Iris pigment epithelial cell (primary cell): ENCODE measurements around the gene CAT.

Experiments
- DNase-seq: peaks from one replicate; pipeline ENCODE4 v3.0.0-alpha.2; 2011; ENCODE audit warnings: low read depth

CAT gene

DNA sequence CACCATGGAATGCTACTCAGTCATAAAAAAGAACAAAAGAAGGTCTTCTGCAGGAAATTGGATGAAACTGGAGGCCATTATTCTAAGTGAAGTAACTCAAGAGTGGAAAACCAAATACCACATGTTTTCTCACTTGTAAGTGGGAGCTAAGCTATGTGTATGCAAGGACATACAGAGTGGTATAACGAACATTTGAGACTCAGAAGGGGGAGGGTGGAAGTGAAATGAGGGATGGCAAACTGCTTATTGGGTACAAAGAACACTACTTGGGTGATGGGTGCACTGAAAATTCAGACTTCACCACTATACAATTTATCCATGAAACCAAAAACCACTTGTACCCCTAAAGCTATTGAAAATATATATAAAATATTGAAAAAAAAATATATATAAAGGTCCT lies 13.4 kb upstream of the CAT start:
- no peak for DNase-seq

DNA sequence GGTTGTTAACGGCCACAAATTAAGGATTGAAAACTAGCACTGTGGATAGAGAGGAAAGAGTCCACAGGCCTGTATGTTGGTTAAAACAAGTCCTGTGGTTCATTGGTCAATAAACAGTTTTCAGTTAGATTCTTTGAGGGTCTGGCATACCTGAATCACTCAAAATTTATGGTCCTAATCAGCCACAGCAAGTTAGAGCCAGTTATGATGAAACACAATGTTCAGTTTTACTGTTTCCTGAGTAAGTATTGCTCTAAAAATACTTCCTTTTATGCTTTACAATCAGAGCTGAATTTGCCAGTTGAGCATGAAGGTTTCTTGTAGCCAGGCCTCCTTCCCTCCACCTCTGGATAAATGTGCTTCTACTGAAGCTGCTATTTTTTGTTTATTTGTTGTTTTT lies 12.9 kb upstream of the CAT start:
- DNase-seq: peak; percentile 17

DNA sequence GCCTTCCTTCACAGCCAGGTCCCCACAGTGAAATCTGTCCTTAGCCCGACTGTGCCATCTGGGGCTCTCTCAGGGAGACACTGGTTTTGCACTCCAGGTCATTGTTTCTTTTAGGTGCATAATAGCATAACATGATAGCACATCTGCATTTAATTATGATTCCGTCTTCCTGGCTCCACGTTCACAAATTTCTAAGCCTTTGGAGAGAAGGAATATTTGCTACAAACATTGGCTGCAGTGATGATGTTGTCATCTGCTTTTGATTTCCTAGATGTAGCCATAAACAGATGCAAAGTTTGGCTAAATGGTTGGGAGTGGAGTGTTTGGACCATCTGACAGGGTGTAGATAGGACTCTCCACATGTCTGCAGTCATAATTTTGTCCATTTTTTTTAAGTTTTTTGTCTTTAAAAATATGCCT lies 12.0 kb upstream of the CAT start:
- DNase-seq: no peak

DNA sequence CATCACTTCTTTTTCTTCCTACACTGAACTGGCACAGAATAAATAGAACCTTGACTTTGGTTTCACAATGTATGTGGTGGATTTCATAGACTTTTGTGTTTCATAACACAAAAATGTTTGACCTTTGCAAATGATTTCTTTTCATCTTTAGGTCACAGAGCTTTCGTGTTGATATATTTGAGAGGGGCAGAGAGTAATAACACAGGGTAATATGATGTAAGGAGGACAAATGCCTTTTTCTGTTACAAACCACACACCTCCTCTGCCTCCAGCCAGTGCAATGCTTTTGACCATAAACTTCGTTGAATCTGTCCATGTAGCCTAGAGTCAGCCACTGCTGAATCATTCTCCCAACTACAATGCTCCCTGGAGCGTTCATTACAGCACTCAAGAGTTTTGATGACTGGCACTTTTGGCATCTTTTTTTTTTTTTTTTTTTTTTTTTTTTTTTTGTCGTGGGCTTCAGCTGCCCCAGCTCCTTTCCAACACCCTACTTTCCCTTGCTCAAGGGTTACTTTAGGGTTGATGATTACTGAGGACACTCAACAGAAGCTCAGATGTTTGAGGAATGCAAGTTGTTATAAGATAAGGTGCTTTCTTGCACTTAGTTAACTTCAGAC lies 11.4 kb upstream of the CAT start:
- peak; percentile 92 for DNase-seq

DNA sequence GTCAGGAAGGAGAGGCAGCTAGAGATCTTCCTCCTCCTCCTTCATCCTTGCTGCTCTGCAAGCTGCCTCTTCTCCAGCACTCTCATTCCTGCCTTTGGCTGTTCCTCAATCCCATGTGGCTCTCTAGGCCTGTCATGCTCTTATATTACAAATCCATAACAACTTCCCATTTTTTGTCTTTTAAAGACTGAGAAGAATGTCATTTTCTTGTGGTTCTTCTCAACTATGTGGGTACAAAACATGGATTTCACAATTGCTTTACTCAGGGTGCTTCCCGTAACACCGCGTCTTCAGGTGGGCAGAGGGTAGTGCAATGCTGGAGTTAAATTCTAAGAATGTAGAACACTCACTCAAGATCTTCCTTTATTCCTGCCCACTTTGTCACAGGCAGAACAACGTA lies 6.8 kb upstream of the CAT start:
- DNase-seq: no peak

DNA sequence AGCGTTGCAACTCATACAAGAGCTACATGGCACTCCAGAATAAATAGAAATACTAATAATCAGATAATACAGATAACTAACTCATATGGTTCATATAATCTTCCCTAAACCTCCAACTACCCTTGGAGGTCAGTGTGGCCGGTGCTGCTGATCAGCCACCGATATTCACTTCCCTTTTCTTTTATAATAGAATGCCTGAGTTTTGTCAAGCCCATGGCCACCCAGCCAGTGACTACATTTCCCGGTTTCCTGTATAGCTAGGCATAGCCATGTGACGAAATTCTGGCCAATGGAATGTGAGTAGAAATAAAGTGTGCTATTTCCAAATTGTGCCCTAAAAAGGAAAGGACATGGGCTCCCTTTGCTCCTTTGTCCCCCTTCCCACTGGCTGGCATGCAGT lies 5.9 kb upstream of the CAT start:
- DNase-seq: no peak

DNA sequence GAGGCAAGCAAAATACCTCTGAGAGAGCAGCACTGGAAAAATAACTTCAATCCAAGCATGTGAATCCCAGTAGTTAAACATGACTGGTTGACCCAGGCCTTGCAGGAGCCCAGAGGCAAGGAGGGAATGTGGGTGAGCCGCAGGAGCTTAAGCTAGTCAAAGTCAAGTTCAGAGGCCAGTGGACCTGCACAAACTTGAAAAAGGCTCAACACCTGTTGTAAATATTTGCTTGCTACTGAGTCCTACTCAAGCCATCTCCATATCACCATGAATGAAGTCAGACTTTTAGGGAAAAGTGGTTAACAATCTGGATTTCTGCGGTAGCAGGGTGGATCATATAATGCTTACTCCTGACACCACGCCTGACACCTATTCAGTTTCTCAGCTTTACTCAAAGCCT lies 4.8 kb upstream of the CAT start:
- no peak for DNase-seq

DNA sequence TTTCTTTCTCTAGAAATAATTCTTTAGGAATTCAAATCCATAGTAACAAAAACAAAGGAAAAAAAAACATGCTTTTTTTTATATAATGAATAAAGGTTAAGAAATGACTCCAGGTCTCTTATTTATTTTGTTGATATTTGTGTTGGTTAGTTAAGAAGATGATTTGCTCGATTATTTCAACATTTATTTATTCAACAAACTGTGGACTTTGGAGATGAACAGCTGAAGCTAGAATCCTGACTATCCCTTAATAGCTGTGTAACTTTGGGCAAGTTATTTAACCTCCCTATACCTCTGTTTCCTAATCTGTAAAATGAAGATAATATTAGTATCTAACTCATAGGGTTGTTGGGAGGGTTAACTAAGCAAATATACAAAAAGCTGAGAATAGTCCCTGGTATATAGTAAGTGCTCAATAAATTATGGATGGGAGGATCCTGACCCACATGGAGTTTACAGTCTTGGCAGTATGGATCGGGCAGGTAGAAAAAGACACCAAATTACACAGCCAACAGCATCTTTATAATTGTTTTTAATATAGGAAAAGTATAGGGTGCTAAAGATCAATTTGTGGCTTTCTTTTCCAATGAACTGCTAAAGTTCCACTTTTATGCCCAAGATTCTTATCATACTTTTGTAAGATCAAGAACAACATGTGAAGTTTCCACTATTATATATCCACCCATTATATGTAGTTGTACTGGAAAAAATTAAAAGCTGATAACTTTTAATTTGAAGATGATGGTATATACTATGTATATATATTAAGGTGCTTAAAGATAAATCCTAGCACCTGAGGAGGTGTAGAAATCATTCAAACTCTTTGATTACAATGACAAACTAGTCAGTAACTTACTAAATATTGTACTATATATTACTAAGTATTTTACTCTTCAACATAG lies 1.3 kb upstream of the CAT start:
- no peak for DNase-seq

DNA sequence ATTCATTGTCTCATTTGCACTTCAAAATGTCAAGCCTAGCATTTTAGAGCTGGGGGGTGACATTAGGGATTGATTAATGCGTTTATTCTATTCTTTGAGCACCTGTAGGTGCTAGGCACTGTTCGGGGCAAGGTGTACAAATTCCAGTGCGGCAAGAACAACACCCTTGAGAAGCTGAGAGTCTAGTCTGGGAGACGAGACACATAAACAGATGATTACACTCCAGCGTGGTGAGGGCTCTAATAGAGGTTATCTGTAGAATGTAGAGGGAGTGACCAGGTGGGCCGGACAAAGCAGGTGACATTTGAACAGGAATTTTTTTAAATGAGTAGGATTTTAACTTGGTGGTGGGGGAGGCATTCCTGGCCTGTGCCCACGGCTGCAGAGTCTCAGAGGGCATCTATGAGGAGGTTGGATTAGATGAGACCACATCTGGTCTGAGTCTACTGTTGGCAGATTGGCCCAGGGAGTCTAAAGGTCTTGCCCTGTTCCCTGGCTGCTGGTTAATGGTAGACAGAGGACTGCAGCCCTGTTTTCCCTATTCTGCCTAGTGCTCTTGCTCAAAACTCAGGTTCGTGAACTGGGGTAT lies 970 bp downstream of the CAT start:
- DNase-seq: peak; percentile 7

DNA sequence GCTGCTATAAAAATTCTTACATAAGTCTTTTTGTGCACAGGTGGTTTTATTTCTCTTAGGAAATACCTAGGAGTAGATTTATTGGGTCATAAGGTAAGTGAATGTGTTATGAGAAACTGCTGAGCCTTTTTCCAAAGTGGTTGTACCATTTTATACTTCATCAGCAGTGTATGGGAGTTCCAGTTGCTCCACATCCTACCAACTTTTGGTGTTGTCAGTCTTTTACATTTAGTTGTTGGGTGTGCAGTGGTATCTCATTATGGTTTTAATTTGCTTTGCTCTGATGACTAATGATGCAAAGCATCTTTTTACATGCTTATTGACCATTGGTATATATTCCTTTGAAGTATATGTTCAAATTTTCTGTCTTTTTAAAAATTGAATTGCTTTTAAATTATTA lies 3.1 kb downstream of the CAT start:
- DNase-seq: no peak

DNA sequence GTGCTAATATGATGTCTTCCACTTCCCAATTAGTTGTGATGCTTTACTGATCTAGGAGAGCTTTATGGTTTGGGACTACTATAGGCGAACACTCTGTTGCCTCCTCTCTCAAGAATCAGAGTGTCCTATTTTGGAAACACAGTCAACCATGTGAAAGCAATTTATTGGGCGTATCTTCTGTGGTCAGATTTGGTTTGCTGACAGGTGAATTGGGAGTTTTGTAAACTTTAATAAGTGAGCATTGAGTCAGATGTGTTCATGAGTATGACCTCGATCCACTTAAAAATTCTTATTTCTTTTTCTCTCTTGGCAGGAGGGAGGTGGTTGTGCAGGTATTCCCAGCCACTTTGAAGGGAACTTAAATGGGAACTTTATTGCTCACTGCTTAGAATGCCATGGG lies 4.4 kb downstream of the CAT start:
- no peak for DNase-seq

DNA sequence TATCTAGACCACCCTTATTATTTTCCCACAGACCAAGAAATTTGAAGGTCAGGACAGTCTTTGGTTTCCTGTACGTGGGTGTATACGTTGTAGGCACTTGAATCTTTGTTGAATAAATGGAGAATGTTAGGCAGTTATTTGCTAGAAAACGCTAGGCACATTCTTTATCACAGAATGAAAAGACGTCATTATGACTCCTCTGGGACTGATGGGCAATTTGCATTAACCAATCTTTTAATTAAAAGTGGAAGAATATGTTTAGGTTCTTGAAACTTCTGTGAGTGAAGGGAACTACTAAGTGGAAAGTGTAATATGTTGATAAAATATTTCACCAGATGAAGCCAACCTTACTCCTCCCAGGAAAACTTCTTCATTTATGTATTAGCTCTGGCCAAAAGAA lies 5.7 kb downstream of the CAT start:
- DNase-seq: no peak

DNA sequence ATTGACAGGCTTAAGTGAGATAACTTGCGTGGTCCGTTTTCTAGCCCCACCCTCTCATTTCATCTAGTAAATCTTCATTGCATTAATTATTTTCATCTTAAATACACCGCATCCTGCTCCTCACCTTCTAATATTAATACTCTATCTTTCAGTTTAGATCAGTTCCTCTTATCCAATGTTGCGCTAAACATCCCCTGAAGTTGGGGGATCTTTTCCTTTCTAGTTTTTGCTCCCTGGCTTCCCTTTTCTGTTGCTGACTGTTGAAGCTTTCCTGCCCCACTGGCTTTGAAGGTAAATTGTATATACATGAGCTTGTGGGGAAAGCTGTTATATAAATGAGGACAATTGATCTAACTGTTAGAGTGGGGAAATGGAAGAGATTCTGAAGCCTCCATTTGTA lies 7.2 kb downstream of the CAT start:
- no peak for DNase-seq

DNA sequence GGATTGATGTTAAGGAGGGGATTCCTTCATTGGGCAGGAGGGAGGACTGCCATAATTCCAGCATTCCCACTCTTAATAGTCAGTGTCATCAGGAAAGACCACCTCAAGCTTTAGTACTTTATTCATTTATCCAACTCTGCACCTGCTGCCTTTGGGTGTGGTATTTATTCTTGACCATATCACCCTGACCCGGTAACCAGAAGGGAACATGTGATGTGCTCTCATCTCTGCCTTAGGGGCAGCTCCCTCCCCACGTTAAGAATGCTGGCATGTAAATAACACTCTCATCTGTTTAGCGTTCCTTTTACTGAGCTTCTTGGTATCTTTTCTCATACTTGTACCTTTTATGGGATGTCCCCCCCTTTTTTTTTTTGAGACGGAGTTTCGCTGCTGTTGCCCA lies 7.7 kb downstream of the CAT start:
- no peak for DNase-seq

DNA sequence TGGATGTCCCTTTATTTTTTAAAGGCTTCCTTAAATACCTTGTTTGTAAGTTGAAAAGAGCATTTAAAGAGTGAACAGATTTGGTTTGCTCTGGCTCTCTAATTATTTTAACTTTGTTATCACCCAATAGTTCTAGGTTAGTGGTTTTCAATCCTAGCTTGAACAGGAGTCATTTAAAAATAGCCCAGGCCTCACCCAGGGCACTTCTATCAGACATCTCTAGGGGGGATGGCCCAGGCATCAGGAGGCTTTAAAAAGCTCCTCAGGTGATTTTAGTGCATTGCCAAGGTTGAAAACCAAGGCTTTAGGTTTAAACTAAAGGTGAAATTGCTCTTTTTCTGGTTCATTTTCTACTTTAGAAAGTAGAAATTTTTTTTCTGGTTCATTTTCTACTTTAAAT lies 8.3 kb downstream of the CAT start:
- no peak for DNase-seq

DNA sequence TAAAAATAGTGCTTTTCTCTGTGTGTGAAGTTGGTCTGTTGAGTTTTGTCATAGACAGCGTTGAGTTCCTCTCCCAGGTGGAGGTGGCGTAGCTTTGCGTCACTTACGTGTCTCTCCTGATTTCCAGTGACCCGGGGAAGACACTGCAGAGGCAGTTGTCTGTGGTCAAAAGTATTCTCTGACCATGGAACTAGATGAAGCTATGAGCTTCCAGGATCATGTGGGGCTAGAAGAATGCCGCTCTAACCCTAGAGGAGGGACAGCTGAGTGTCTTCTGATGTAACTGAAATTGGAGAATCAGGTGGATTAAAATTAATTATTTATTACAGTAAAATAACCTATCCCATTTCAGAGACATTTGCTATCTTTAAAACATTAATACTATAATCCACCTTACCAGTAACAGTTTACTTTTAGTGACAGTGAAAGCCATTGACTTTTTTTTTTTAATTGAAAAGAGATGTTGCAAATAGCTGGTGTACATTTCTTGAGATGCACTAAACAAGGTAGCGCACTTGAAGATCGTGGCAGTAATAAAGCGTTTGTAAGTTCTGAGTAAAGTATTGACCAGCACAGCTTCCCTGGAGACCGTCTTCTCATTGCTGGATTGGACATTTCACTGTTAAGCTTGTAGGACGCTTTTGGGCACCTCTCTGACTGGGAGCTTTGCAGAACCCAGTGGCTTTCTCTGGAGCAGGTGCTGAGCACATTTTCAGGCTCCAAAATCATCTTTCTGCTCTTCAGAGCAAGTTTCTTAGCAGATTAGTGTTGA lies 9.7 kb downstream of the CAT start:
- DNase-seq: no peak

DNA sequence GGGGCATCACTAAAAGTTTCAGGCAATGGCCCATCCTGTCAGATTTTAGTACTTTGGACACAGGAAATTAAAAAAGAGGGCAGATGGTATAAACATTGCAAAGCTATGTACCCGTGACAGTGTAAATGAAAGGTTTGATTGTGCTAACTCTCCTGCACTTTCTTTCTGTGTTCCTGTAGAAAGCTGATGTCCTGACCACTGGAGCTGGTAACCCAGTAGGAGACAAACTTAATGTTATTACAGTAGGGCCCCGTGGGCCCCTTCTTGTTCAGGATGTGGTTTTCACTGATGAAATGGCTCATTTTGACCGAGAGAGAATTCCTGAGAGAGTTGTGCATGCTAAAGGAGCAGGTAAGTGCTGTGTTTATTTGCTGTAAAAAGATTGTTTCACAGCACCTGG lies 10.3 kb downstream of the CAT start:
- DNase-seq: peak; percentile 31

DNA sequence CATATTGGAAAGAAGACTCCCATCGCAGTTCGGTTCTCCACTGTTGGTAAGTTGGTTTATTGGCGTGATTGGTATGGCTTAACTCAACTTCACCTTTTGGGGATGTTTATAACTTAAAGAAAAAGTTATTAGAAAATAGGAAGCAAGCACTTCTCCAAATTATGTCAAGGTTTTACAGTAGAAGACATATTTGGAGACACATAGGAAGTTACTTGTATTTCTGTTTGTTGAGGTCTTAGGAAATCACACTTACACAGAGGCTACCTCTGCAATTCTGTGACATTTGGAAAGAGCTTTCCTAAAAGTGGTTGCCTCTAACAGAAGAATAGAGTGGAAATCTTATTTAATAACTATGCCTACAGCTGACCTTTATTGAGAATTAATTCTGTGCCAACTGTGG lies 12.3 kb downstream of the CAT start:
- no peak for DNase-seq

DNA sequence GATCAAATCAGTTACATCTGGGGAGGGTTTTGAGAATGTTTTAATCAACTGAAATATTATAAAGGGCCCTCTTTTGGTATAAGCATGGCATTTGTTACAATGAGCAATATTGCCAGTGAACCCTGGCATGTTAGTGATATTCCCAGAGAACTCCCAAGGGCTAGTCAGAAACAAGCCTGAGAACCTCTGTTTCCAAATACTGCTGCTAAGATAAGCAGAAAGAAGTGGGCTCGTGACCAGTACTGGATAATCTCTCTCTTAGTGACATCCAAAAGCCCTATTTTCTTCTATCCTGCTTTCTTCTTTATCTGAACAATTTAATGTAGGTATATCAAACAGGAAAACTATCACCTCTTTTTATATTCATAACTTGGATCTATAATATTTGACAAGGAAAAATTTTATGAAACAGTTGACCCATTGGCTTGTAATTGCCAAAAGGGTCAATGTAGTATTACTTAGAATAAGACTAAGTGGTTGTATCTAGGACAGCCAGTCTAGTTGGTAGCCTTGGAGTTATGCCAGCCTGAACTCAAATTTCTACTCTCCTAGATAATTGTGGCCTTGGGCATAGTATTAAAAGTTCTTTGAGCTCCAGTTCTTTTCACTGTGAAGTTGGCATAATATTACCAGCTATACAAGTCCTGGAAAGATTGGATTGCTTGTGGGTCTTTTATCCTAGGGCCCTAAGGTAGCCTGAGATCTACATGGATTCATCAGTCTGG lies 15.7 kb downstream of the CAT start:
- DNase-seq: no peak

DNA sequence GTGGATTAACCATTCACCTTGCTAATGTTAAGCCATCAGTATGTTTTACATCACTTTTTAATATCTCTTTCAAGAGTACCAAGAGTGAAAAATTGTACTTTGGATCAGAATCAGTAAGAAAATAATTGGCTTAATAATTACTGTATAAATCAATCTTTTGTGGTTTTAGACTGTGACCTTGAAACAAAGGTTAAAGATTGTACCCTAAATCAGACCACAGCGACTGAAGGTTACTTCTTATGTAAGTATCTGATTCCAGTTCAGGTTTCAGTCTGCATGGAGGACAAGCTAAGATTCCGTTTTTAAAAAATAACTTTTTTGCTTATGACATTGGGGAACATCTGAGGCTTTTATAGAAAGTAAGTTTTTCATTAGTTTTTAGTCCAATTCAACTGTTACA lies 18.9 kb downstream of the CAT start:
- no peak for DNase-seq

DNA sequence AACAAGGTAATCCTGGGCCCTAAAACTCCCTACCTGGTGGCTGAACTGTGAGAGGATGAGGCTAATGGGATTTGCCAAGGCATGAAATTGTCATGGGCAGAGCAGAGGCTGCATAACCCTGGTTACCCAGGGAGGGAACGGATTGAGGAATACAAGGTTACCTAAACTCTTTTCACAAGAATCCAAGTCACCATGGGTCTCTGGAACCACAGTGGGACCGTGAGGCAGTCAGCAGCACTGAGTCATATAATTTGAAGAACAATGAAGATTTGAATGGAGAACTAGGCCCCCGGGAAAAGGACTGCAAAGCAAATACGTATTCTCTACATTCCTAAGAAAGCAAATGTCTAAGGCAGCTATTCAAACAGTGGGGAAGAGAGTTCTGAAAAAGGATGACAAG lies 19.8 kb downstream of the CAT start:
- no peak for DNase-seq
